Activated CD8-positive, alpha-beta T cell treated with anti-CD3 and anti-CD28 coated beads, Interleukin-2, amount 10 ng/mL, durations not matched to agents 7 days and 5 days (primary cell): ENCODE data around the gene HARBI1. TPM values are rescaled to one million over a fixed set of nuclear protein-coding genes. Genes with fewer than 3 reads are reported as not detected.

ENCODE experiments used
- ATAC-seq: fragments of 150-1000 bp; cut with Tn5 transposase; one replicate; pipeline ENCODE4 v1.10.0; 2021; ENCODE audit warnings: moderate library complexity
- CTCF ChIA-PET: fragments of 350-600 bp; sonication (Branson Sonifier 250); formaldehyde crosslinking; loops from one replicate; lab custom pipeline; 2021; ENCODE audit warnings: antibody characterized with exemption; lab: Charles Lee
- POLR2A ChIA-PET: fragments of 350-600 bp; sonication (Branson Sonifier 250); formaldehyde crosslinking; loops from one replicate; lab custom pipeline; 2021; ENCODE audit warnings: antibody characterized with exemption; lab: Charles Lee
- DNase-seq: peaks from one replicate; pipeline ENCODE4 v3.0.0-alpha.2; 2020
- H3K27ac Mint-ChIP-seq: one replicate; pipeline ENCODE4 v1.8.0; 2021; ENCODE audit warnings: mild to moderate bottlenecking, mixed read lengths
- H3K27me3 Mint-ChIP-seq: one replicate; pipeline ENCODE4 v1.8.0; 2021; ENCODE audit warnings: low read depth, mixed read lengths
- H3K36me3 Mint-ChIP-seq: one replicate; pipeline ENCODE4 v1.8.0; 2021; ENCODE audit warnings: low read depth, mixed read lengths
- H3K4me1 Mint-ChIP-seq: one replicate; pipeline ENCODE4 v1.8.0; 2021; ENCODE audit warnings: low read depth, mixed read lengths
- H3K4me3 Mint-ChIP-seq: one replicate; pipeline ENCODE4 v1.8.0; 2021; ENCODE audit warnings: mild to moderate bottlenecking, mixed read lengths
- H3K9me3 Mint-ChIP-seq: one replicate; pipeline ENCODE4 v1.8.0; 2022; ENCODE audit warnings: mixed read lengths; ENCODE audit not compliant: insufficient read depth
- total RNA-seq, 2 experiments: library from RNA; stranded (reverse); gene quantifications; one replicate each; pipeline ENCODE4 v1.2.3, GENCODE V29; 2021

HARBI1 gene
- total RNA-seq, 2 experiments from 2014 or later = 5.0 to 6.7 TPM

- H3K4me3 Mint-ChIP-seq = no peak overlapping the region
- H3K27me3 Mint-ChIP-seq = no peaks in the 10 kb centered on the region
- peaks cover 14% of the 10 kb centered on the region for H3K4me1 Mint-ChIP-seq
- DNase-seq (peak; percentile 49), ATAC-seq (peak; percentile 88)
- H3K9me3 Mint-ChIP-seq = no peaks in the 10 kb centered on the region
- ChIA-PET CTCF (no interaction called here), POLR2A (no interaction called here)
- peaks cover 19% of the 10 kb centered on the region for H3K36me3 Mint-ChIP-seq
- peak overlapping the region; percentile 63 for H3K27ac Mint-ChIP-seq
These were observed 15.5 kb upstream of the HARBI1 start for GRCh38 chr11:46632502-46632901.

- CTCF ChIA-PET = interaction anchor here (1.4 to 2.6 kb wide), 2 partner anchors 13 to 393 kb away, joined by 3 to 9 read pairs; no protein-coding TSS in a partner anchor
- ATAC-seq = no peak
- POLR2A ChIA-PET = no interaction called here
- peaks cover 20% of the 10 kb centered on the region for H3K36me3 Mint-ChIP-seq
- no peaks in the 10 kb centered on the region for H3K27me3 Mint-ChIP-seq
- H3K9me3 Mint-ChIP-seq = no peaks in the 10 kb centered on the region
- H3K4me1 Mint-ChIP-seq = peaks cover 14% of the 10 kb centered on the region
- no peak overlapping the region for H3K27ac Mint-ChIP-seq
- no peak overlapping the region for H3K4me3 Mint-ChIP-seq
- no peak for DNase-seq
These were observed 14.6 kb upstream of the HARBI1 start for GRCh38 chr11:46631676-46632075.

DNA sequence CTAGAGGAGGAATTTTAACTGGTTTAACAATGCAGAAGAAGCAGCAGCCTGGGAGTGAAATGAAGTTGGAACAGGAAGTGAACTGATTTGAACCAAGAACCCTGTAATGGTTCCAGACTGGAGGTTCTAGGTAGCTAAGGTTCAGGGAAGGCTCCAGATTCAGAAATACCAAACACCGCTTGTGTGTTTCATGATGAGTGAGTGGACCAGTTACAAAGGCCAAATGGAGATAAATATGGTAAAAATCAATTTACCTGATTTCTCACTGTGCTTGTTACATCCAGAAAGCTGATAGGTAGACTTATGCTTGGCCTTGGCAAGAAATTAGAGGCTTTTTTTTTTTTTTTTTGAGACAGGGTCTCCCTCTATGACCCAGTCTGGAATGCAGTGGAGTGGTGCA, 13.2 kb upstream of the HARBI1 start:
- Mint-ChIP-seq H3K9me3 (no peaks in the 10 kb centered on the region), H3K27ac (no peak overlapping the region), H3K4me3 (no peak overlapping the region), H3K27me3 (no peaks in the 10 kb centered on the region), H3K36me3 (peaks cover 29% of the 10 kb centered on the region), H3K4me1 (peaks cover 14% of the 10 kb centered on the region)
- POLR2A ChIA-PET = interaction anchor here (0.6 kb wide), 1 partner anchor 114 kb away, joined by 3 read pairs; no protein-coding TSS in a partner anchor
- ATAC-seq = no peak
- CTCF ChIA-PET = interaction anchor here (1.0 to 2.6 kb wide), 3 partner anchors 12 to 392 kb away, joined by 3 to 9 read pairs (median 3); no protein-coding TSS in a partner anchor
- DNase-seq = no peak

GRCh38 chr11:46628961-46629360, 11.9 kb upstream of the HARBI1 start:
- H3K4me1 Mint-ChIP-seq = peaks cover 14% of the 10 kb centered on the region
- ChIA-PET POLR2A (no interaction called here), CTCF (no interaction called here)
- no peak overlapping the region for H3K4me3 Mint-ChIP-seq
- no peak overlapping the region for H3K27ac Mint-ChIP-seq
- H3K9me3 Mint-ChIP-seq = no peaks in the 10 kb centered on the region
- DNase-seq = no peak
- H3K27me3 Mint-ChIP-seq = no peaks in the 10 kb centered on the region
- peaks cover 38% of the 10 kb centered on the region for H3K36me3 Mint-ChIP-seq
- no peak for ATAC-seq

DNA sequence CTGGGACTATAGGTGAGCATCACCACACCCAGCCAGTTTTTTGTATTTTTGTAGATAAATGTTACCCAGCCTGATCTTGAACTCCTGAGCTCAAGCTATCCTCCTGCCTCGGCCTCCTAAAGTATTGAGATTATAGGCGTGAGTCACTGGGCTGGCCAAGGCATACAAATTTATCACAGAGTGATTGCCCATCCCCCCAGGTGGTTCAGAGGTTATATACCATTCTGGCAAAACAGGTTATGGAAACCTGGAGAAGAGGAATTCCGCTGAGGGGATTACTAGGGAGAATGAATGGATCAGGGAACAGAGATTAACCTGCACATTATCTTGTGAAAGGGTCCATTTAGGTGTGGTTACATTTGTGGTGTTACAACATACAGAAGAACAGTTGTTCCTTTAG, 8.4 kb upstream of the HARBI1 start:
- H3K4me1 Mint-ChIP-seq = peaks cover 9% of the 10 kb centered on the region
- ATAC-seq = no peak
- no peak overlapping the region for H3K4me3 Mint-ChIP-seq
- no peaks in the 10 kb centered on the region for H3K27me3 Mint-ChIP-seq
- no peaks in the 10 kb centered on the region for H3K9me3 Mint-ChIP-seq
- DNase-seq = no peak
- ChIA-PET POLR2A (no interaction called here), CTCF (interaction anchor here (0.6 to 1.5 kb wide), 3 partner anchors 9 to 854 kb away, joined by 3 to 4 read pairs (median 3); no protein-coding TSS in a partner anchor)
- H3K36me3 Mint-ChIP-seq = peaks cover 42% of the 10 kb centered on the region
- H3K27ac Mint-ChIP-seq = peak overlapping the region; percentile 63

DNA sequence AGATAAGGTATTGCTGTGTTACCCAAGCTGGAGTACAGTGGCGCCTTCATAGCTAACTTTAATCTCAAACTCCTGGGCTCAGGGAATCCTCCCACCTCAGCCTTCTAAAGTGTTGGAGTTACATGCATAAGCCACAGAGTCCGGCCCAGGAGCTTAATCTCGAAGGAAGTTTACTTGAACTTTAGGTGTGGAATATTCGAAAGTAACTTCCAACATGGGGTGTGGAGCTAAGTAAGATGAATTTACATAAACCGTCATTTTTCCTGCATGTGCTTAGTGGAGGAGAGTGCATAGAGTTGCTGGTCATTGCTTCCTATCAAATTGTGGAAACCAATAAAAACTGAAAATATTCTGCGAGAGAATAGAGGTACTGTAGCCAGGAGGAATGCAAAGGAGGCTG, 1.8 kb upstream of the HARBI1 start:
- ChIA-PET CTCF (interaction anchor here (0.8 to 3.2 kb wide), 22 partner anchors 9 to 265 kb away, joined by 3 to 27 read pairs (median 7); partner anchors contain the start of genes AMBRA1 and ZNF408), POLR2A (interaction anchor here (1.2 to 3.9 kb wide), 3 partner anchors 25 to 79 kb away, joined by 3 to 27 read pairs (median 4); partner anchors contain the start of gene AMBRA1)
- Mint-ChIP-seq H3K4me3 (peak overlapping the region; percentile 90), H3K27me3 (no peaks in the 10 kb centered on the region), H3K9me3 (no peaks in the 10 kb centered on the region), H3K4me1 (peaks cover 34% of the 10 kb centered on the region), H3K27ac (peak overlapping the region; percentile 44), H3K36me3 (peaks cover 22% of the 10 kb centered on the region)
- DNase-seq (no peak), ATAC-seq (no peak)

- peaks cover 34% of the 10 kb centered on the region for H3K4me1 Mint-ChIP-seq
- ChIA-PET CTCF (interaction anchor here (0.8 to 3.2 kb wide), 26 partner anchors 9 to 265 kb away, joined by 3 to 27 read pairs (median 7); partner anchors contain the start of genes AMBRA1 and ZNF408), POLR2A (interaction anchor here (0.6 to 3.9 kb wide), 8 partner anchors 11 to 299 kb away, joined by 3 to 27 read pairs (median 4); partner anchors contain the start of genes AMBRA1, ARHGAP1 and ZNF408)
- H3K27ac Mint-ChIP-seq = peak overlapping the region; percentile 99
- peaks cover 22% of the 10 kb centered on the region for H3K36me3 Mint-ChIP-seq
- H3K9me3 Mint-ChIP-seq = no peaks in the 10 kb centered on the region
- DNase-seq = no peak
- peak overlapping the region; percentile 90 for H3K4me3 Mint-ChIP-seq
- ATAC-seq = no peak
- H3K27me3 Mint-ChIP-seq = no peaks in the 10 kb centered on the region
These were observed 916 bp upstream of the HARBI1 start for GRCh38 chr11:46617972-46618314.

GRCh38 chr11:46616551-46617133, 385 bp downstream of the HARBI1 start:
- DNase-seq = no peak
- H3K27me3 Mint-ChIP-seq = no peaks in the 10 kb centered on the region
- H3K4me3 Mint-ChIP-seq = peak overlapping the region; percentile 90
- POLR2A ChIA-PET = interaction anchor here (0.7 to 3.9 kb wide), 6 partner anchors 9 to 266 kb away, joined by 3 to 27 read pairs (median 4); partner anchors contain the start of gene AMBRA1
- CTCF ChIA-PET = interaction anchor here (0.6 to 3.2 kb wide), 20 partner anchors 8 to 280 kb away, joined by 3 to 27 read pairs (median 7); partner anchors contain the start of gene AMBRA1
- peaks cover 14% of the 10 kb centered on the region for H3K36me3 Mint-ChIP-seq
- H3K4me1 Mint-ChIP-seq = peaks cover 41% of the 10 kb centered on the region
- ATAC-seq = peak; percentile 0
- no peaks in the 10 kb centered on the region for H3K9me3 Mint-ChIP-seq
- H3K27ac Mint-ChIP-seq = peak overlapping the region; percentile 99

DNA sequence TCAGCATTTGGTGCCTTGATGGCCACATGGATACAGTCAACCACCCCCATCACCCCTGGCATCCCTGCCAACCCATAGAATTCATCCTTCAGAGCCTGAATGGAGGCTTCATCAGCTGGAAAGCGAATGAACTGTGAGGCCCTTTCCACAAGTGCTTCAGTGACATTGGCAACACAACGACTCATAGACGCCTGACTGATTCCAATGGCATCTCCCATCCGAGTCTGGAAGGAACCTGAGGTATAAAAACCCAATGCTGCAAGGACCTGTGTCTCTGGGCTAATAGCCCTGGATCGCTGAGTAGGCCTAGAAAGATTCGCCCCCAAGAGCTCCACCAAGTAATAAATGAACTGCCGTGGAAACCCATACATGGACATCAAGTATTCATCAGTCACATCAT, 1.3 kb downstream of the HARBI1 start:
- ChIA-PET POLR2A (interaction anchor here (1.5 to 3.9 kb wide), 2 partner anchors 22 to 55 kb away, joined by 4 to 27 read pairs; partner anchors contain the start of gene AMBRA1), CTCF (interaction anchor here (0.9 to 2.2 kb wide), 7 partner anchors 8 to 281 kb away, joined by 3 to 9 read pairs (median 3); no protein-coding TSS in a partner anchor)
- DNase-seq (no peak), ATAC-seq (no peak)
- Mint-ChIP-seq H3K4me3 (peak overlapping the region; percentile 90), H3K9me3 (no peaks in the 10 kb centered on the region), H3K4me1 (peaks cover 36% of the 10 kb centered on the region), H3K27ac (peak overlapping the region; percentile 10), H3K27me3 (no peaks in the 10 kb centered on the region), H3K36me3 (peaks cover 7% of the 10 kb centered on the region)

DNA sequence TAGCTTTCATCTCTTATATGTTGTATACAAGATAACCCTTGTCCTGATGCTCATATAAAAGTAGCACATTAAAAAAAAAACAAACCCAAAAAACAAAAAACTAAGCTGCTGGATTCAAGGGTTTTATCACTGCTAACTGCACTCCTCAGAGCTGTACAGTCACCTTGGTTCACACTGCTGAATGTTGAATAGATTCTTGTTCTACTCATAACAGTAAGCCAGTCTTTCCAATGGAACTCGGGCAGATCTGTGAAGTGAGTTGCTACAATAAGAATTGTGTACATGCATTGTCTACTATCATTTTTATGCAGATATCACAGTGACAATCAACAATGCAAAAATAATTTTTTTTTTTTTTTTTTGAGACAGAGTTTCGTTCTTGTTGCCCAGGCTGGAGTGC, 4.7 kb downstream of the HARBI1 start:
- no peak overlapping the region for H3K27ac Mint-ChIP-seq
- no peak for DNase-seq
- no peaks in the 10 kb centered on the region for H3K9me3 Mint-ChIP-seq
- H3K27me3 Mint-ChIP-seq = no peaks in the 10 kb centered on the region
- peaks cover 21% of the 10 kb centered on the region for H3K4me1 Mint-ChIP-seq
- POLR2A ChIA-PET = interaction anchor here (0.8 kb wide), 1 partner anchor 18 kb away, joined by 3 read pairs; the partner anchor contains the start of gene AMBRA1
- no peaks in the 10 kb centered on the region for H3K36me3 Mint-ChIP-seq
- CTCF ChIA-PET = interaction anchor here (0.8 to 1.5 kb wide), 6 partner anchors 10 to 123 kb away, joined by 3 to 4 read pairs (median 3); no protein-coding TSS in a partner anchor
- no peak for ATAC-seq
- no peak overlapping the region for H3K4me3 Mint-ChIP-seq

DNA sequence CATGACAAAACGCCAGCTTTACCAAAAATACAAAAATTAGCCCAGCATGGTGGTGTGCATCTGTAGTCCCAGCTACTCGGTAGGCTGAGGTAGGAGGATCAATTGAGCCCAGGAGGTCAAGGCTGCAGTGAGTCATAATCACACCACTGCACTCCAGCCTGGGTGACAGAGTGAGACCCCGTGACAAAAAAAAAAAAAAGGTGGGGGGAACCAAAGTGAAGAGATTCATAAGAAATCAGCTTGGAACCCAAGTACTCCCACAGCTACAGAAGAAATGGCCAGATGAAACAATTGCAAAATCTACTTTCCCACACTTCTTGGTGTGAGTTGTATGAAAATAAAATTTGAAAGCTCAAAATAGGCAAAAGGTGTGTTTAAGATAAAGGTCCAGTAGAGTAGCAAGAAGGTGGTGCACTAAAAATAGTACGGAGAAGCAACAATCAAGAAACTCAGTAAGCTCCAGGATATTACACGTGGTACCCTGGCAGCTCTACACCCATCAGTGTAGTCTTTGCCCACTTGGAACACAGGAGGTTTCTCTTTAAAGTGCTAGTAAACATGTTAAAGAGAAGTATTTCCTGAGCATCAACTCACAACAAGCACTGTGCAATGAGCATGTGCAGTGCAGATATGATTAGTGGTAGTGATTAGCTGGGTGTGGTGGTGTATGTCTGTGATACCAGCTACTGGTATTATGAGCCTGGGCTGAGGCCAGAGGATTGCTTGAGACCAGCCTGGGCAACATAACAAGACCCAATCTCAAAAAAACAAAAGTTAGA, 5.3 kb downstream of the HARBI1 start:
- Mint-ChIP-seq H3K9me3 (no peaks in the 10 kb centered on the region), H3K27ac (no peak overlapping the region), H3K27me3 (no peaks in the 10 kb centered on the region), H3K4me1 (peaks cover 21% of the 10 kb centered on the region), H3K36me3 (no peaks in the 10 kb centered on the region), H3K4me3 (no peak overlapping the region)
- CTCF ChIA-PET = interaction anchor here (0.8 to 1.5 kb wide), 5 partner anchors 13 to 122 kb away, joined by 3 to 4 read pairs (median 3); no protein-coding TSS in a partner anchor
- no peak for ATAC-seq
- DNase-seq = no peak
- POLR2A ChIA-PET = interaction anchor here (0.6 to 1.1 kb wide), 3 partner anchors 18 to 143 kb away, joined by 3 to 4 read pairs (median 3); partner anchors contain the start of genes AMBRA1 and ARHGAP1
